ENCODE results near the gene INTU. TPM values are rescaled to one million over a fixed set of nuclear protein-coding genes. Genes with fewer than 3 reads are reported as not detected.
"Not testable (repeated sequence)": the region's sequence is repeated elsewhere in the genome, so short reads cannot be mapped to it uniquely, and the experiment has no call there.

INTU gene
- total RNA-seq (2022) = 2.0 and 3.0 TPM in 2 replicates
- percentile 47 among the genes with signal in this experiment for Bru-seq, nascent RNA
- BruChase-seq, experiment 1, labeled RNA remaining after a 2-hour chase = percentile 49 among the genes with signal in this experiment
- BruChase-seq, experiment 2, labeled RNA remaining after a 6-hour chase = percentile 40 among the genes with signal in this experiment
- long read RNA-seq, partial matches to known transcripts = 0 of 1 reads
- long read RNA-seq, other reads (novel, unspliced or antisense) = 1 of 1 reads

DNA sequence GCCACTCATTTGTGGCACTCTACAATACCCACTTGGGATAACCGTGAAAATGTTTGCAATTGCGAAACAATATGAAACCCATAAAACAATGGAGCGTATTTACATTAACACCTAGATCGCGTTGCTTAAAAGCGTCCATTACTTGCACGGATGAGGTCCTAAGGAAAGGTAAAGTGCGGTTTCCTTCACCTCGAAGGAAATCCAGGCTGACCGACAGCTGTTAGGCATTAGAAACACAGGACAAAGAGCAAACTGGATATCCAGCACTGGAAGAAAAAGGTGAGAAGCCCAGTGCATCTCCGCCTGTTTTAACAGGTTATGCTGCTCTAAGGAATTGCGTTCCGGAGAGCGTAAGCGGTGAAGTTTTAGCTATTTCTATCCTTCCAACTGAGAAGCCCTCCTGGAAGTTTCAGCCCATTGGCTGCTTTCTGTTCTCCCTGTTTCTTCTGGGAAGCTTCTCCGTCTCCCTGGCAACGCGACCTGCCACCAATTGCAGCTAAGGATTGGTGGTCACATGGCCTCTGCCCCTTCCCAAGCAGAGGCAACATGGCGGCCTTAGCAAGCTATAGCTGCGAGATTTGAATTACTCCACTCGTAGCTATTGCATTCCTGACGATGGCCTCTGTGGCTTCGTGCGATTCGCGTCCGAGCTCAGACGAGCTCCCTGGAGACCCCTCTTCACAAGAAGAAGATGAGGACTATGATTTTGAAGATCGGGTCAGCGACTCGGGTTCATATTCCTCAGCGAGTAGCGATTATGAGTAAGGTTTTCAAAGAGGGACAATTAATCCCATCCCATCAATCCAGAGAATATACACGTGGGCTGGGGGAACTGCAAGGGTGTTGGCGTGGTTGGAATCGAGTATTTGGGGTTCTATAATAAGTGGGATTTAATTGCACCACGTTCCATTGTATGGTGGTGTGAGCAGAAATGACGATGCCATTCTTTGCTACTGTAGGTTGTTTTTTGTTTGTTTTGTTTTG lies at the start of gene INTU:
TSS of gene INTU (plus strand) at position 538 of the 984 bp plus-strand sequence. CDS start at position 616, 78 bp downstream.
- intact Hi-C loops (cut with micrococcal nuclease; ENCODE audit: unreplicated experiment) = no loop called here
- Histone ChIP-seq H3K4me3 (ENCODE audit: low read depth, low read length) (peak within 1 kb of the TSS; percentile 58), H3K4me1 (no peaks in the 10 kb centered on the region), H3K9me3 (no peaks in the 10 kb centered on the region), H3K36me3 (ENCODE audit: control insufficient read depth, insufficient read depth, low read length) (no peaks in the 10 kb centered on the region), H3K27me3 (replicated peaks; ENCODE audit: control insufficient read depth, insufficient read depth, low read length) (no peaks in the 10 kb centered on the region; the same call in 1 of the 2 replicates)
- Mint-ChIP-seq H3K4me1 (ENCODE audit: low read depth, unreplicated experiment) (no peaks in the 10 kb centered on the region), H3K4me3 (ENCODE audit: unreplicated experiment) (peak within 1 kb of the TSS; percentile 95), H3K27me3 (ENCODE audit: insufficient read depth, unreplicated experiment) (no peaks in the 10 kb centered on the region), H3K27ac (ENCODE audit: unreplicated experiment) (peak within 1 kb of the TSS; percentile 92), H3K9me3 (ENCODE audit: unreplicated experiment) (no peaks in the 10 kb centered on the region), H3K36me3 (ENCODE audit: insufficient read depth, unreplicated experiment) (peaks cover 7% of the 10 kb centered on the region)
- TF ChIP-seq, protein P1, sequence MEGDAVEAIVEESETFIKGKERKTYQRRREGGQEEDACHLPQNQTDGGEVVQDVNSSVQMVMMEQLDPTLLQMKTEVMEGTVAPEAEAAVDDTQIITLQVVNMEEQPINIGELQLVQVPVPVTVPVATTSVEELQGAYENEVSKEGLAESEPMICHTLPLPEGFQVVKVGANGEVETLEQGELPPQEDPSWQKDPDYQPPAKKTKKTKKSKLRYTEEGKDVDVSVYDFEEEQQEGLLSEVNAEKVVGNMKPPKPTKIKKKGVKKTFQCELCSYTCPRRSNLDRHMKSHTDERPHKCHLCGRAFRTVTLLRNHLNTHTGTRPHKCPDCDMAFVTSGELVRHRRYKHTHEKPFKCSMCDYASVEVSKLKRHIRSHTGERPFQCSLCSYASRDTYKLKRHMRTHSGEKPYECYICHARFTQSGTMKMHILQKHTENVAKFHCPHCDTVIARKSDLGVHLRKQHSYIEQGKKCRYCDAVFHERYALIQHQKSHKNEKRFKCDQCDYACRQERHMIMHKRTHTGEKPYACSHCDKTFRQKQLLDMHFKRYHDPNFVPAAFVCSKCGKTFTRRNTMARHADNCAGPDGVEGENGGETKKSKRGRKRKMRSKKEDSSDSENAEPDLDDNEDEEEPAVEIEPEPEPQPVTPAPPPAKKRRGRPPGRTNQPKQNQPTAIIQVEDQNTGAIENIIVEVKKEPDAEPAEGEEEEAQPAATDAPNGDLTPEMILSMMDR (IDR thresholded peaks at IDR 0.05; ENCODE audit: insufficient read depth in 1 of 2, low read depth in 1 of 2, low read length in 1 of 2, severe bottlenecking in 1 of 2, unreplicated experiment in 1 of 2) = no peak
- BruUV-seq (replicated peaks) = no TSS peak
- peak; percentile 90 to 95 for DNase-seq
- POLR2A ChIA-PET = interaction anchor here (0.8 to 1.2 kb wide), 3 partner anchors 9 to 149 kb away, joined by 3 to 6 read pairs (median 3); partner anchors contain the start of gene HSPA4L
- CTCF ChIA-PET = interaction anchor here (0.6 to 1.1 kb wide), 6 partner anchors 10 to 100 kb away, joined by 3 to 6 read pairs (median 4); no protein-coding TSS in a partner anchor

DNA sequence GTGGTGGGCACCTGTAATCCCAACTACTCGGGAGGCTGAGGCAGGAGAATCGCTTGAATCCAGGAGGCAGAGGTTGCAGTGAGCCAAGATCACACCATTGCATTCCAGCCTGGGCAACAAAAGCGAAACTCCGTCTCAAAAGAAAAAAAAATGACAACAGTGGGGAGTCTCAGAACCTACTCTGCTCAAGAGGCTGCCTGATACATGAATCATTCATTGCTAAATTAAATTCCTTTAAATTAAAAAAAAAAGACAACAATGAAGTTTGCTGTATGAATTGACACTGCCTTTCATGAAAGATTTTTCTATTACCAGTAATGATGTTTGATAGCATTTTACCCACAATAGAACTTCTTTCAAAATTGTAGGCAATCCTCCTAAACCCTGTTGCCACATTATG lies 46.3 kb upstream of the INTU start:
- H3K9me3 ChIP-seq; H3K4me1 Mint-ChIP-seq (ENCODE audit: low read depth, unreplicated experiment); H3K9me3 Mint-ChIP-seq (ENCODE audit: unreplicated experiment); BruUV-seq (replicated peaks); H3K4me3 ChIP-seq (ENCODE audit: low read depth, low read length); H3K27me3 Mint-ChIP-seq (ENCODE audit: insufficient read depth, unreplicated experiment); H3K36me3 Mint-ChIP-seq (ENCODE audit: insufficient read depth, unreplicated experiment); H3K27me3 ChIP-seq (replicated peaks; ENCODE audit: control insufficient read depth, insufficient read depth, low read length); H3K36me3 ChIP-seq (ENCODE audit: control insufficient read depth, insufficient read depth, low read length); H3K27ac Mint-ChIP-seq (ENCODE audit: unreplicated experiment); H3K4me1 ChIP-seq; DNase-seq; POLR2A ChIA-PET; H3K4me3 Mint-ChIP-seq (ENCODE audit: unreplicated experiment): not testable (repeated sequence)
- intact Hi-C loops (cut with micrococcal nuclease; ENCODE audit: unreplicated experiment) = loop anchor here (10.0 kb wide), 1 partner anchor 102 kb away; no protein-coding TSS in a partner anchor
- CTCF ChIA-PET = interaction anchor here (0.9 to 1.3 kb wide), 6 partner anchors 8 to 146 kb away, joined by 3 to 12 read pairs (median 5); partner anchors contain the start of gene INTU

DNA sequence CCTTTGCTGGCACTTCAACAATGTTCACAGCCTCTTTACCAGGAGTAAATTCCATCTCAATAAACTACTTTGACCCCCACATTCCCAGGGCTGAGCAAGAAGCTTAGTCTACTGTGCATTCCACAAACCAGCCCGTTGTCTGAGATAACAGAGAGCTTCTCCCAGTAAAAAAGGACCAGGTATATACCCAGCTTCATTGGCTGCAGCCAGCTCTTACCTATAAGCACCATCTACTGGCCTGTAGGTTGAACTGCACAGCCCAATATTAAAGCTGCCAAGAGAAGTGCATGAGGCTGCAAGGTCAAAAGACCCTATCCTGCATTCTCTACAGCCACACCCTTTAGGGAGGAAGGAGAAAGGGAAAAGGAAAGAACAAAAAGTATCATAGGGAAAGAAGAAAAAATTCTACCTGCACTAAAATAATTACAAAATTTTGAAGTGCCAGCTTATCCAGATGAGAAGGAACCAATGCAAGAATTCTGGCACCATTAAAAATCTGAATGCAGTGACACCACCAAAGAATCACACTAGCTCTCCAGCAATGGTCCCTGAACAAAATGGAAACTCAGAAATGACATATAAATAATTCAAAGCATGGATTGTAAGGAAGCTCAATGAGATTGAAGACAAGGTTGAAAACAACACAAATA lies 45.7 kb upstream of the INTU start:
- intact Hi-C loops (cut with micrococcal nuclease; ENCODE audit: unreplicated experiment) = loop anchor here (1.0 to 10.0 kb wide), 2 partner anchors 49 to 102 kb away; no protein-coding TSS in a partner anchor
- Mint-ChIP-seq H3K27me3 (ENCODE audit: insufficient read depth, unreplicated experiment) (peaks cover 6% of the 10 kb centered on the region), H3K4me3 (ENCODE audit: unreplicated experiment) (no peak overlapping the region), H3K9me3 (ENCODE audit: unreplicated experiment) (no peaks in the 10 kb centered on the region), H3K36me3 (ENCODE audit: insufficient read depth, unreplicated experiment) (no peaks in the 10 kb centered on the region), H3K4me1 (ENCODE audit: low read depth, unreplicated experiment) (no peaks in the 10 kb centered on the region), H3K27ac (ENCODE audit: unreplicated experiment) (no peak overlapping the region)
- ChIA-PET CTCF (interaction anchor here (0.9 to 1.3 kb wide), 6 partner anchors 9 to 146 kb away, joined by 3 to 12 read pairs (median 5); partner anchors contain the start of gene INTU), POLR2A (no interaction called here)
- no peaks in the 10 kb centered on the region for H3K27me3 ChIP-seq (replicated peaks; ENCODE audit: control insufficient read depth, insufficient read depth, low read length)
- H3K36me3 ChIP-seq (ENCODE audit: control insufficient read depth, insufficient read depth, low read length) = no peaks in the 10 kb centered on the region
- no TSS peak for BruUV-seq (replicated peaks)
- H3K4me3 ChIP-seq (ENCODE audit: low read depth, low read length) = no peak overlapping the region
- peak; percentile 49 to 56 for DNase-seq
- no peaks in the 10 kb centered on the region for H3K9me3 ChIP-seq
- TF ChIP-seq, protein P1 (IDR thresholded peaks at IDR 0.05; ENCODE audit: insufficient read depth in 1 of 2, low read depth in 1 of 2, low read length in 1 of 2, severe bottlenecking in 1 of 2, unreplicated experiment in 1 of 2) = peak; percentile 62 to 66
- no peaks in the 10 kb centered on the region for H3K4me1 ChIP-seq

DNA sequence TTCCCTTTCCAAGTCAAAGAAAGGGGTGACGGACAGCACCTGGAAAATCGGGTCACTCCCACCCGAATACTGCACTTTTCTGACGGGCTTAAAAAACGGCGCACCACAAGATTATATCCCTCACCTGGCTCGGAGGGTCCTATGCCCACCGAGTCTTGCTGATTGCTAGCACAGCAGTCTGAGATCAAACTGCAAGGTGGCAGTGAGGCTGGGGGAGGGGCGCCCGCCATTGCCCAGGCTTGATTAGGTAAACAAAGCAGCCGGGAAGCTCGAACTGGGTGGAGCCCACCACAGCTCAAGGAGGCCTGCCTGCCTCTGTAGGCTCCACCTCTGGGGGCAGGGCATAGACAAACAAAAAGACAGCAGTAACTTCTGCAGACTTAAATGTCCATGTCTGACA lies 43.6 kb upstream of the INTU start:
- CTCF ChIA-PET; H3K4me3 ChIP-seq (ENCODE audit: low read depth, low read length); H3K9me3 Mint-ChIP-seq (ENCODE audit: unreplicated experiment); H3K9me3 ChIP-seq; H3K36me3 Mint-ChIP-seq (ENCODE audit: insufficient read depth, unreplicated experiment); H3K4me3 Mint-ChIP-seq (ENCODE audit: unreplicated experiment); BruUV-seq (replicated peaks); H3K4me1 Mint-ChIP-seq (ENCODE audit: low read depth, unreplicated experiment); H3K27me3 ChIP-seq (replicated peaks; ENCODE audit: control insufficient read depth, insufficient read depth, low read length); H3K4me1 ChIP-seq; H3K36me3 ChIP-seq (ENCODE audit: control insufficient read depth, insufficient read depth, low read length); POLR2A ChIA-PET; H3K27me3 Mint-ChIP-seq (ENCODE audit: insufficient read depth, unreplicated experiment); DNase-seq; H3K27ac Mint-ChIP-seq (ENCODE audit: unreplicated experiment): not testable (repeated sequence)
- intact Hi-C loops (cut with micrococcal nuclease; ENCODE audit: unreplicated experiment) = loop anchor here (10.0 kb wide), 1 partner anchor 104 kb away; no protein-coding TSS in a partner anchor

Measured in Caco-2 (cell line).